MCF 10A (cell line): ENCODE measurements around the gene CTNNB1. TPM values are rescaled to one million over a fixed set of nuclear protein-coding genes. Genes with fewer than 3 reads are reported as not detected.

Source experiments
- BruUV-seq: library from RNA; stranded (reverse); fragments of 400-500 nt; replicated peaks from 2 replicates; lab custom pipeline; 2021; lab: Mats Ljungman, UMichigan
- CTCF ChIA-PET: fragments of 300-600 bp; sonication (Branson Sonifier 250); formaldehyde crosslinking; extraction: SDS; loops from one replicate; lab custom pipeline; 2021; ENCODE audit warnings: antibody characterized with exemption, inconsistent platforms; lab: Yijun Ruan, JAX
- POLR2A ChIA-PET: fragments of 300-600, 350-650 bp; sonication (Branson Sonifier 250); formaldehyde crosslinking; extraction: SDS; loops from one replicate; lab custom pipeline; 2020; ENCODE audit warnings: antibody characterized with exemption, inconsistent platforms; lab: Yijun Ruan, JAX
- DNase-seq: peaks from one replicate; pipeline ENCODE4 v3.0.0-alpha.2; 2018; ENCODE audit not compliant: unreplicated experiment
- H3K27ac Mint-ChIP-seq: one replicate; pipeline ENCODE4 v1.8.0; 2022; ENCODE audit warnings: mild to moderate bottlenecking, low read depth, mixed read lengths; ENCODE audit not compliant: unreplicated experiment
- H3K27me3 Mint-ChIP-seq: one replicate; pipeline ENCODE4 v1.8.0; 2022; ENCODE audit warnings: mixed read lengths; ENCODE audit not compliant: insufficient read depth, unreplicated experiment
- H3K36me3 Mint-ChIP-seq: one replicate; pipeline ENCODE4 v1.8.0; 2022; ENCODE audit warnings: mild to moderate bottlenecking, moderate library complexity, mixed read lengths; ENCODE audit not compliant: insufficient read depth, unreplicated experiment
- H3K4me1 Mint-ChIP-seq: one replicate; pipeline ENCODE4 v1.8.0; 2022; ENCODE audit warnings: mixed read lengths; ENCODE audit not compliant: insufficient read depth, unreplicated experiment
- H3K4me3 Mint-ChIP-seq: one replicate; pipeline ENCODE4 v1.8.0; 2022; ENCODE audit warnings: mild to moderate bottlenecking, moderate library complexity, mixed read lengths; ENCODE audit not compliant: unreplicated experiment
- H3K9me3 Mint-ChIP-seq: one replicate; pipeline ENCODE4 v1.8.0; 2022; ENCODE audit warnings: mixed read lengths; ENCODE audit not compliant: unreplicated experiment
- CTCF ChIP-seq: fragments of 200-600 bp; IDR thresholded peaks from one replicate; pipeline ENCODE4 v1.8.0; 2022; ENCODE audit warnings: antibody characterized with exemption, mild to moderate bottlenecking; ENCODE audit not compliant: unreplicated experiment
- intact Hi-C: fragments of 100-400 bp; cut with micrococcal nuclease; formaldehyde crosslinking; loops from 2 replicates; pipeline ENCODE4 v1.14.1; 2022
- total RNA-seq: library from RNA; stranded (reverse); gene quantifications from 2 replicates; pipeline ENCODE4 v1.2.3, GENCODE V29; 2022

Gene CTNNB1
- total RNA-seq, 1 experiment from 2014 or later, result 244 TPM

DNA sequence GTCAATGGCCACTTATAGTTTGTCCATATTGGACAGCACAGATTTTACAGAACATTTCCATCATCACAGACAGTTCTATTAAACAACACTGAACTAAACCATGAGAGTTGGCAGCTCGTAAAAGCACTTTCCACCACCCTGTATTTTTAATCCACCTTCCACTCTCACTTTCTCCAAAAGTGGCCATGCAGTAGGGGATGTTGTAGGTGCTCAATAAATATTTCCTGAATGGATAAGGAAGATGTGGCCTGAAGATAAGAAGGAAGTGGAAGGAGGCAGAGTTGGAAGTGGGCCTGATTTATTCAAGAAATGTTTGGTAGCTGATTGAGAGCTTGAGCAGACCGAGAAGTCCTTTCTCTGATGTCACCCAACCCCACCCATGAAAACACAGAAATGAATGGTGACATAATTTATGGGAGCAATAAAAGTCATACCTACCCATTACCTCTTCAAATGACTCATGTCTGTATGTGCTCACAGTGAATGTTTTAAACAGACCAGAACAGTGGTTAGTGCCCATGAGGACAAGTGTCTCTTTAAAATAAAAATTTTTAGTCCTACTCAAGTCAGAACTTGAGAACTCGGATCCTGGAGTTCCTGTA, 39.6 kb upstream of the CTNNB1 start:
- no peak overlapping the region for H3K4me3 Mint-ChIP-seq
- no peaks in the 10 kb centered on the region for H3K9me3 Mint-ChIP-seq
- BruUV-seq, result no TSS peak
- no peaks in the 10 kb centered on the region for H3K36me3 Mint-ChIP-seq
- H3K27me3 Mint-ChIP-seq, result no peaks in the 10 kb centered on the region
- ChIA-PET POLR2A (no interaction called here), CTCF (interaction anchor here (1.2 kb wide), 1 partner anchor 32 kb away, joined by 4 read pairs; no protein-coding TSS in a partner anchor)
- intact Hi-C loops, result no loop called here
- no peak for TF ChIP-seq CTCF
- no peak overlapping the region for H3K27ac Mint-ChIP-seq
- peaks cover 21% of the 10 kb centered on the region for H3K4me1 Mint-ChIP-seq
- DNase-seq, result peak; percentile 31

- no peaks in the 10 kb centered on the region for H3K36me3 Mint-ChIP-seq
- H3K27me3 Mint-ChIP-seq, result no peaks in the 10 kb centered on the region
- no TSS peak for BruUV-seq
- POLR2A ChIA-PET, result no interaction called here
- no peak for TF ChIP-seq CTCF
- peaks cover 5% of the 10 kb centered on the region for H3K9me3 Mint-ChIP-seq
- intact Hi-C loops, result no loop called here
- H3K4me3 Mint-ChIP-seq, result no peak overlapping the region
- peaks cover 21% of the 10 kb centered on the region for H3K4me1 Mint-ChIP-seq
- H3K27ac Mint-ChIP-seq, result no peak overlapping the region
- DNase-seq, result no peak
- CTCF ChIA-PET, result no interaction called here
Observed at GRCh38 chr3:41162541-41162940, 36.8 kb upstream of the CTNNB1 start.

DNA sequence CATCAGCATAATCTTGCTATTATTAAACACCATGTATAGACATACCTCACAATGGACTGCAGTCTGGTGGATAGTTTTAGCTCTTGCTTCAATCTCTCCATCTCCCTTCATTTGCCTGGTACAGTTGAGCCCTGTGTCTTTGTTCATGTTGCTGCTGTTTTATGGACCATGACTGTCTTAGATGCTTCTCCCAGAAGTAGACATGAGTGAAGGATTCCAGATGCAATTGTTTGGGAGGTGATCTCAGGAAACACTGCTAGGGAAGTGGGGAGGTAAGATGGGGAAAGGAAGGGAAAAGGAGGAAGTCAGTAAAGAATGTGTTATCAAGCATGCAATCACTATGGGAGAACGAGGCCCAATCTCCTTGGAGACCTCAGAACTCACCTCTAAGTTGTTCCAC, 36.3 kb upstream of the CTNNB1 start:
- Mint-ChIP-seq H3K4me1 (peaks cover 21% of the 10 kb centered on the region), H3K36me3 (no peaks in the 10 kb centered on the region), H3K27ac (no peak overlapping the region), H3K27me3 (no peaks in the 10 kb centered on the region), H3K9me3 (peaks cover 8% of the 10 kb centered on the region), H3K4me3 (no peak overlapping the region)
- no TSS peak for BruUV-seq
- CTCF ChIA-PET, result interaction anchor here (0.6 kb wide), 1 partner anchor 456 kb away, joined by 3 read pairs; no protein-coding TSS in a partner anchor
- POLR2A ChIA-PET, result no interaction called here
- intact Hi-C loops, result no loop called here
- no peak for TF ChIP-seq CTCF
- no peak for DNase-seq

GRCh38 chr3:41163421-41163820, 35.9 kb upstream of the CTNNB1 start:
- no peaks in the 10 kb centered on the region for H3K36me3 Mint-ChIP-seq
- no peaks in the 10 kb centered on the region for H3K27me3 Mint-ChIP-seq
- peaks cover 20% of the 10 kb centered on the region for H3K4me1 Mint-ChIP-seq
- BruUV-seq, result no TSS peak
- peaks cover 8% of the 10 kb centered on the region for H3K9me3 Mint-ChIP-seq
- ChIA-PET POLR2A (no interaction called here), CTCF (interaction anchor here (0.6 kb wide), 1 partner anchor 456 kb away, joined by 3 read pairs; no protein-coding TSS in a partner anchor)
- no peak overlapping the region for H3K27ac Mint-ChIP-seq
- H3K4me3 Mint-ChIP-seq, result no peak overlapping the region
- DNase-seq, result no peak
- no peak for TF ChIP-seq CTCF
- intact Hi-C loops, result no loop called here
